Measurements from ENCODE around the gene JPH3.

GRCh38 chr16:87637357-87637756 is 35.0 kb downstream of the JPH3 start:
- TF ChIP-seq POLR2A (IDR thresholded peaks at IDR 0.05) (no peak), CTCF (IDR thresholded peaks at IDR 0.05) (no peak)

All from testis (tissue), 2 donors.